K562 (cell line): ENCODE measurements around the gene SYT8. TPM values are rescaled to one million over a fixed set of nuclear protein-coding genes. Genes with fewer than 3 reads are reported as not detected.

Experiments used
- BDP1 ChIP-seq: IDR thresholded peaks from 3 replicates; pipeline ENCODE4 v1.6.1; 2011; ENCODE audit not compliant: insufficient read length, insufficient read depth
- KAT2B ChIP-seq: IDR thresholded peaks from one replicate; pipeline ENCODE4 v1.6.1; 2012; ENCODE audit warnings: low read depth, mild to moderate bottlenecking, control low read depth, inconsistent platforms, low read length, moderate library complexity
- MEIS2 ChIP-seq: fragments of 450-650 bp; IDR thresholded peaks from 2 replicates; pipeline ENCODE4 v1.6.1; 2014; ENCODE audit warnings: mild to moderate bottlenecking; ENCODE audit not compliant: partially characterized antibody
- SAP30 ChIP-seq: fragments of 200-600 bp; sonication (generic); IDR thresholded peaks from 2 replicates; pipeline ENCODE4 v1.6.1; 2012; ENCODE audit warnings: borderline replicate concordance, low read depth, mild to moderate bottlenecking, moderate library complexity, low read length, control low read depth, inconsistent platforms; ENCODE audit not compliant: insufficient read depth, poor library complexity, severe bottlenecking
- SNRNP70 ChIP-seq: fragments of 200-400 bp; formaldehyde crosslinking; optimal IDR thresholded peaks from 2 replicates; pipeline ENCODE3; 2017; ENCODE audit warnings: low read depth, low read length
- ZBTB5 ChIP-seq: fragments of 450-650 bp; IDR thresholded peaks from 2 replicates; pipeline ENCODE4 v1.6.1; 2017; ENCODE audit warnings: antibody characterized with exemption
- ZNF347 ChIP-seq: fragments of 450-650 bp; formaldehyde crosslinking; IDR thresholded peaks from 2 replicates; pipeline ENCODE4 v1.4.0; 2020; ENCODE audit warnings: low read depth, mild to moderate bottlenecking, moderate library complexity
- ZNF830 ChIP-seq: fragments of 250-450 bp; sonication (Bioruptor Pico); IDR thresholded peaks from 2 replicates; pipeline ENCODE4 v1.5.0; 2021; ENCODE audit warnings: mild to moderate bottlenecking
- polyA plus RNA-seq, 8 experiments: library from polyadenylated mRNA; depleted of rRNA in 4 of 8; stranded (reverse) in 5 of 8; unstranded in 3 of 8; fragments of >200 nt; fragmentation: Nextera tagmentation in 2 of 8; fragmentation: Illumina TruSeq in 1 of 8; extraction: Ambion mirVana in 2 of 8; extraction: Trizol in 1 of 8; gene quantifications; 2 replicates each; pipeline versions ENCODE4 v1.2.1 to v1.2.3, GENCODE V29; 2011 to 2014; ENCODE audit warnings: inconsistent platforms in 1 of 8, missing spikeins in 1 of 8
- total RNA-seq, 7 experiments: library from RNA; depleted of rRNA in 6 of 7; stranded (reverse); fragments of >200 nt in 6 of 7; fragmentation: Illumina TruSeq in 2 of 7; extraction: Trizol in 2 of 7; gene quantifications; 2 replicates each; pipeline versions ENCODE4 v1.2.1 to v1.2.3, GENCODE V29; 2011 to 2021; ENCODE audit warnings: low replicate concordance in 1 of 7
- TF ChIP-seq, protein P1 (sequence below): IDR thresholded peaks from 2 replicates; pipeline ENCODE4 v1.6.1; 2011; ENCODE audit warnings: borderline replicate concordance, low read depth, mild to moderate bottlenecking, moderate library complexity, low read length; ENCODE audit not compliant: insufficient read depth, poor library complexity, severe bottlenecking
- TF ChIP-seq, protein P2 (sequence below): fragments of 250-450 bp; sonication (Bioruptor Pico); IDR thresholded peaks from 2 replicates; pipeline ENCODE4 v1.9.0; 2021; ENCODE audit warnings: mild to moderate bottlenecking

The SYT8 gene
- total and polyA plus RNA-seq, 9 of the 15 experiments (the other 6 are each of a cell fraction or from before 2014, with no cell fraction given): not detected

DNA sequence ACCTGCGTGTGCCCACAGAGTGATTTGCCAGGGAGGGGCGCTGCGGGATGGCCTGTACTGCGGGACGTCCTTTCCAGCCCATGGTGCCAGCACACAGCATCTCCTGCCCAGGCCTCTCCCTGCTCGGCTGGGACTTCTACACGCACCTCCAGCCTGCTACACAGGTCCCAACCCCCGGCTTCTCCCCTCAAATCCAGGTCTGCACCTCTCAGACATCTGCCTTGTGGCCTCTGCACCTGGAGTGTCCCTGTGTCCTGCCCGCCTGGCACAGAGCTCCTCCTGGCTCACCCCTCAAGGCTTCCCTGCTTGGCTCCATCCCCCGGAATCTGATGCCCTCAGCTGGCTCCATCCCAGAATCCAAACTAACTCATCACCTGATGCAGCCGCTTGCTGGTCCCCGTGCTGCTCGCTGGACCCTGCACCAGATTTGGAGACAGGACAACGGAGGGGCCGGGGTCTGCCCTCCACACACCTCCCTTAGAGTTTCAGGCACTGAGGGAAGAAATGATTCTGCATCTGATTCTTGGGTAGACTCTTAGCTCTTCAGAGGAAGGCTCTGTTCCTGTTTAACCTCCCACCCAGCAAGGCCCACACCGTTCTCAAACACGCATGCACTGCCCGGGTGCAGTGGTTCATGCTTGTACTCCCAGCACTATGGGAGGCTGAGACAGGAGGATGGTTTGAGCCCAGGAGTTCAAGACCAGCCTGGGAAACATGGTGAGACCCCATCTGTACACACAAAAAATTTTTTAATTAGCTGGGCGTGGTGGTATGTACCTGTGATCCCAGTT lies 14.0 kb downstream of the SYT8 start (continued):
- no peak for TF ChIP-seq MEIS2
- no peak for TF ChIP-seq ZNF830 (CRISPR knock-in tag)
- TF ChIP-seq BDP1: no peak
- TF ChIP-seq, protein P1, sequence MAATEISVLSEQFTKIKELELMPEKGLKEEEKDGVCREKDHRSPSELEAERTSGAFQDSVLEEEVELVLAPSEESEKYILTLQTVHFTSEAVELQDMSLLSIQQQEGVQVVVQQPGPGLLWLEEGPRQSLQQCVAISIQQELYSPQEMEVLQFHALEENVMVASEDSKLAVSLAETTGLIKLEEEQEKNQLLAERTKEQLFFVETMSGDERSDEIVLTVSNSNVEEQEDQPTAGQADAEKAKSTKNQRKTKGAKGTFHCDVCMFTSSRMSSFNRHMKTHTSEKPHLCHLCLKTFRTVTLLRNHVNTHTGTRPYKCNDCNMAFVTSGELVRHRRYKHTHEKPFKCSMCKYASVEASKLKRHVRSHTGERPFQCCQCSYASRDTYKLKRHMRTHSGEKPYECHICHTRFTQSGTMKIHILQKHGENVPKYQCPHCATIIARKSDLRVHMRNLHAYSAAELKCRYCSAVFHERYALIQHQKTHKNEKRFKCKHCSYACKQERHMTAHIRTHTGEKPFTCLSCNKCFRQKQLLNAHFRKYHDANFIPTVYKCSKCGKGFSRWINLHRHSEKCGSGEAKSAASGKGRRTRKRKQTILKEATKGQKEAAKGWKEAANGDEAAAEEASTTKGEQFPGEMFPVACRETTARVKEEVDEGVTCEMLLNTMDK: no peak
- no peak for TF ChIP-seq KAT2B
- no peak for TF ChIP-seq SAP30
- TF ChIP-seq SNRNP70: no peak
- no peak for TF ChIP-seq ZNF347
- TF ChIP-seq ZBTB5: no peak
- TF ChIP-seq, protein P2, sequence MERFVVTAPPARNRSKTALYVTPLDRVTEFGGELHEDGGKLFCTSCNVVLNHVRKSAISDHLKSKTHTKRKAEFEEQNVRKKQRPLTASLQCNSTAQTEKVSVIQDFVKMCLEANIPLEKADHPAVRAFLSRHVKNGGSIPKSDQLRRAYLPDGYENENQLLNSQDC: no peak
